ENCODE results near the gene SLC6A11. TPM values are rescaled to one million over a fixed set of nuclear protein-coding genes. Genes with fewer than 3 reads are reported as not detected.
A peak's percentile ranks its signal among the peaks of the same experiment; 100 is the strongest.

SLC6A11 gene
- total and polyA plus RNA-seq, 2 of the 13 experiments (the other 11 are each of a cell fraction or from before 2014, with no cell fraction given) = 17.9 to 34.5 TPM

DNA sequence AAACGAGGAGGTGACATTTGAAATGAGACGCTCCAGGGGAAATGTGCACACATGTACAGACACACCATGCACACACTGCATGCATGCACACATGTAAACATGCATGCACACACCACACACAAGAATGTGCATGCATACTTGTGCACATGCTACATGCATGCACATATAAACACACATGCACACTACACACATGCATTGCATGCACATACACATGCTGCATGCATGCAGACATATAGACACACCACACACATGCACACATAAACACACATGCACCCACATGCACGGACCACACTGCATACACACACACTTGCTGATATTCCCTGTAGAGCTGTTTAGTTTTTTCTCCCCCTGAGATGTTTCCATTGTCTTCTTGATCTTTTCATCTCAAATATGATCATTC is 138.7 kb downstream of the SLC6A11 start:
- in situ Hi-C loops (cut with HindIII; ENCODE audit: extremely low pct_ligation_motif_present, low pct_unique_long_range_greater_than_20kb) (no loop called here), intact Hi-C loops (cut with micrococcal nuclease; ENCODE audit: unreplicated experiment) (no loop called here)
- peaks cover 10 to 36% of the 10 kb centered on the region in 2 experiments; a peak in 4 of 5 replicates for H3K27me3 ChIP-seq (ENCODE audit: control insufficient read depth in 1 of 2, insufficient read depth in 2 of 2, low read length in 2 of 2)
- no peak for DNase-seq (ENCODE audit: low spot score)
- ChIA-PET CTCF (ENCODE audit: low intra/inter-chr PET ratio, low total read pairs) (no interaction called here), POLR2A (no interaction called here)
- no peak overlapping the region for H3K4me3 ChIP-seq (replicated peaks in 1 of 3; ENCODE audit: insufficient read depth in 1 of 3, low read depth in 2 of 3, low read length in 3 of 3)
- no peaks in the 10 kb centered on the region for H3K79me2 ChIP-seq (ENCODE audit: insufficient read depth, low read length)
- TF ChIP-seq MNT (IDR thresholded peaks at IDR 0.05) (peak; percentile 93), ATF7-NPFF (CRISPR knock-in tag; IDR thresholded peaks at IDR 0.05; ENCODE audit: low read depth) (no peak)
- H3K9ac ChIP-seq (ENCODE audit: insufficient read depth, low read depth, low read length) = no peak overlapping the region
- H3K36me3 ChIP-seq (replicated peaks in 1 of 2; ENCODE audit: control insufficient read depth in 1 of 2, insufficient read depth in 2 of 2, low read length in 2 of 2) = no peaks in the 10 kb centered on the region
- no peak overlapping the region for H2AFZ ChIP-seq (ENCODE audit: low read length)
- FAIRE-seq = no peak
- no peaks in the 10 kb centered on the region for H3K9me3 ChIP-seq (ENCODE audit: low read length)
- H3K27ac ChIP-seq (ENCODE audit: extremely low read length, insufficient read depth, low read length) = no peak overlapping the region
- no peaks in the 10 kb centered on the region for H3K4me1 ChIP-seq (ENCODE audit: insufficient read depth, low read length)
- H3K4me2 ChIP-seq (ENCODE audit: low read depth, low read length) = no peak overlapping the region
- H4K20me1 ChIP-seq (ENCODE audit: insufficient read depth, low read length) = no peaks in the 10 kb centered on the region
- BruUV-seq (replicated peaks) = no TSS peak
- 10% methylated on average over 3 of the region's 3 CpGs for WGBS (ENCODE audit: low lambda C conversion rate)
- ATAC-seq = no peak

DNA sequence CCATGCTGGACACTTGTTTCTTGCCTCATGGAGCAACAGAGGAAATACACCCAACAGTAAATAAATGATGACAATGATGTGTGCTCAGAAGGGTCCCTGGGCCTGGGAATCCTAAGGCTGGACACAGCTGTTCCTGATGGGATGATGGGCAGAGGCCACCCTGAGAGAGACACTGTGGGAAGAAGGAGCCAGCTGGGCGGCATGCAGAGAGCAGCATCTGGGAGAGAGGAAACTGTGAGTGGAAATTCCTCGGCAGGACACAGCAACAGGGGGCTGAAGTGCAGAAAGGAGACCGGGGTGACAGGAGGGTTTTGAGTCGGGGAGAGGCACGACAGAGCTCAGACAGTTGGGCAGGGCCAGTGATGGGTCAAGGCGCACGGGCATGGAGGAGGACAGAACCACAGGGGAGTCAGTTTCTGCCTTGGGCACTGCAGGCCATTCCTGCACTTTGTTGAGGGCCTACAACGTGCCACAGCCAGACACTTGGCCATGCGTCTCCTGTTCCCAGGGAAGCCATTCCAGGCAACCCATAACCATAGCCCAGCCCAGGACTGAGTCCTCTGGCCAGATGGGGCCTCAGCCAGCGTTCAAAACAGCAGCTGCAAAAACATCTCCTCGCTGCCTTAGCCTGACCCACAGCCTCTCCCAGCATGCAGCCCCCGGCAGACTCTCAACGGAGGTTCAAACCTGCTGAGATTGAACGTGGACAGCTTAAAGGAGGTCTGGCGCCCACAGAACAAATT is 139.9 kb downstream of the SLC6A11 start:
- H3K36me3 ChIP-seq (replicated peaks in 1 of 2; ENCODE audit: control insufficient read depth in 1 of 2, insufficient read depth in 2 of 2, low read length in 2 of 2) = no peaks in the 10 kb centered on the region
- H3K4me2 ChIP-seq (ENCODE audit: low read depth, low read length) = no peak overlapping the region
- H3K79me2 ChIP-seq (ENCODE audit: insufficient read depth, low read length) = no peaks in the 10 kb centered on the region
- H3K9me3 ChIP-seq (ENCODE audit: low read length) = no peaks in the 10 kb centered on the region
- H3K9ac ChIP-seq (ENCODE audit: insufficient read depth, low read depth, low read length) = no peak overlapping the region
- H3K27ac ChIP-seq (ENCODE audit: extremely low read length, insufficient read depth, low read length) = no peak overlapping the region
- intact Hi-C loops (cut with micrococcal nuclease; ENCODE audit: unreplicated experiment) (no loop called here), in situ Hi-C loops (cut with HindIII; ENCODE audit: extremely low pct_ligation_motif_present, low pct_unique_long_range_greater_than_20kb) (no loop called here)
- ATAC-seq (no peak), DNase-seq (ENCODE audit: low spot score) (no peak), FAIRE-seq (no peak)
- WGBS (ENCODE audit: low lambda C conversion rate) = 16% methylated on average over 9 of the region's 15 CpGs
- ChIA-PET CTCF (ENCODE audit: low intra/inter-chr PET ratio, low total read pairs) (no interaction called here), POLR2A (no interaction called here)
- no TSS peak for BruUV-seq (replicated peaks)
- no peak overlapping the region for H3K4me3 ChIP-seq (replicated peaks in 1 of 3; ENCODE audit: insufficient read depth in 1 of 3, low read depth in 2 of 3, low read length in 3 of 3)
- H3K4me1 ChIP-seq (ENCODE audit: insufficient read depth, low read length) = no peaks in the 10 kb centered on the region
- peaks cover 10 to 37% of the 10 kb centered on the region in 2 experiments; a peak in 3 of 5 replicates for H3K27me3 ChIP-seq (ENCODE audit: control insufficient read depth in 1 of 2, insufficient read depth in 2 of 2, low read length in 2 of 2)
- H4K20me1 ChIP-seq (ENCODE audit: insufficient read depth, low read length) = no peaks in the 10 kb centered on the region
- H2AFZ ChIP-seq (ENCODE audit: low read length) = no peak overlapping the region
- TF ChIP-seq ZKSCAN1 (IDR thresholded peaks at IDR 0.05; ENCODE audit: low read length) (no peak), ZNF75D (CRISPR knock-in tag; IDR thresholded peaks at IDR 0.05; ENCODE audit: borderline replicate concordance) (no peak), ZNF749 (CRISPR knock-in tag; IDR thresholded peaks at IDR 0.05; ENCODE audit: borderline replicate concordance) (no peak), ZNF839 (CRISPR knock-in tag; IDR thresholded peaks at IDR 0.05; ENCODE audit: borderline replicate concordance) (no peak), ZFAT (CRISPR knock-in tag; conservative IDR thresholded peaks at IDR 0.05) (no peak), ZNF850 (CRISPR knock-in tag; conservative IDR thresholded peaks at IDR 0.05) (no peak)

Data from HepG2 (cell line).